Stimulated activated CD4-positive, alpha-beta T cell treated with anti-CD3 and anti-CD28 coated beads, Interleukin-15, amount 100 ng/mL, for 1 hour (primary cell): ENCODE results near the gene ODC1.

Source experiments
- DNase-seq, 2 donors: peaks; one replicate each; pipeline ENCODE4 v3.0.0-alpha.2; 2020; ENCODE audit warnings: low read depth in 1 of 2, low spot score in 1 of 2

ODC1 gene

GRCh38 chr2:10402062-10402585 lies 46.0 kb downstream of the ODC1 start:
- no peak for DNase-seq

DNA sequence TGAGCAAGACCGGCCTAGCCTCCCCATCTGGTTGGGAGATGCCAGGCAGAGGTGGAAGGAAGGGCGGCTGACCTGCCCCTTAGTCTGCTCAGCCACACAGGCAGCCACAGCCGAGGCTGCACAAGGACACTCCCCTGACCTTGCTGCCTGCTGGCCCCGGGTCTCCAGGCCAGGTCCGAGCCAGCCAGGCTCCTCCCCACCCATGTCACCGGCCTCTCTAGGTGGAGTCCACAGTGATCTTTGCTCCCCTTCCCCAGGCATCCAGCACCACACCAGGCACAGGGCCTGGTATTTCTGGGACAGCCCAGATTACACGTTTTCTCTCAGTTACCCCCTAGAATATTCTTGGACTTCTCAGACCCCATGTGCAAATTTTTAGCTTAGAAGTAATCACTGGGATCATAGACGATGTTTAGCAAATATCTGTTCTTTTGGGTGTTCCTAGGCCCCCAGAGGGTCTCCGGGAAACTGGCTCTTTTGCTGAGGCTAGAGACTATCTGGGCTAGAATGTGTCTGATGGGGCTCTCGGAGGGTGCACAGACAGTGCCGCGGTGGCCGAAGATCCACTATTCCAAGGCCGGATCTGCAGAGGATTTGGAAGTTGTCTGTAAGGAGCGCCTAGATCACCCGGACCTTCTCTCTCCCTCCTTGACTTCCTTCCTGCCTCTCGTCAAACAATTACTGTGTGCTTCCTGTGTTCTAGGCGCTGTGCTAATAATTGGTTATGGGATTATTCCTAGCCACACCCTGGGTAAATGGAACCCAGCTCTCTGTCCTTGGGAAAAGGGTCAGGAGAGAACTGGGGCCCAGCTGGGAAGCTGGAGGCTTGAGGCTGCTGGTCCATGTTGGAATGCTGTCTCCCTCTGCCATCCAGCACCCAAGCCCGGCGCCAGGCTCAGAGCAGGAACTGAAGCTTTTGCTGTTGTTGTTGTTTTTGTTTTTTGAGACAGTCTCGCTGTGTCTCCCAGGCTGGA lies 46.9 kb downstream of the ODC1 start:
- DNase-seq = no peak

- DNase-seq = no peak
Observed at GRCh38 chr2:10400568-10400977, 47.6 kb downstream of the ODC1 start.

DNA sequence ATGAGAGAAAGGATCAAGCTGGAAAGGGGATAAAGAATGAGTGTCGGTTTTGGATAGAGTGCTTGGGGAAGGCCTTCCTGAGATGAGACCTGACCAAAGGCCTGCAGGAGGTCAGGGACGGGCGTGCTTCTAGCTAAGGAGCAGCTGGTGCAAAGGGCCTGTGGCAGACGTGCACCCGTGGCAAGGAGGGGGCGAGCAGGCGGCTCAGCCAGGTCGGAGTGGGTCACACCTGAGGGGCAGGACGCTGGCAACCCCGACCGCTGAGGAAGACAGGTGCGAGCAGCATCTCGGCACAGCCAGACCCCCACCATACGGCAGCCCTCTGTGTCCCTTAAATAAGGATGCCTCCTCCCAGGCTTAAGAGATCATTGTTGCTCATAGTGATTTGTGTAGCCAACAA lies 48.1 kb downstream of the ODC1 start:
- DNase-seq = no peak

DNA sequence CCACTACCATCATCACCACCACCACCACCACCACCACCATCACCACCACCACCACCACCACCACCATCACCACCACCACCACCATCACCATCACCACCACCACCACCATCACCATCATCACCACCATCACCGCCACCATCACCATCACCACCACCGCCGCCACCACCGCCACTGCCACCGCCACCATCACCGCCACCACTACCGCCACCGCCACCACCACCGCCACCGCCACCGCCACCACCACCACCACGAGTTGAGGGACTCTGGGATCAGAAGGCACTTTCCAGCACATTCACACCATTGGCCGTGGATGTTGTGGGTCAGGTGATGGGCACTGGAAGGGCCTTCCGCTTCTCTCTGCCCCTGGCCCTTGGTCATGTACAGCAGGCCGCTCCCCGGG lies 48.8 kb downstream of the ODC1 start:
- no peak for DNase-seq

- DNase-seq = no peak
Observed at GRCh38 chr2:10398496-10398895, 49.6 kb downstream of the ODC1 start.

- no peak for DNase-seq
Observed at GRCh38 chr2:10397878-10398277, 50.2 kb downstream of the ODC1 start.

DNA sequence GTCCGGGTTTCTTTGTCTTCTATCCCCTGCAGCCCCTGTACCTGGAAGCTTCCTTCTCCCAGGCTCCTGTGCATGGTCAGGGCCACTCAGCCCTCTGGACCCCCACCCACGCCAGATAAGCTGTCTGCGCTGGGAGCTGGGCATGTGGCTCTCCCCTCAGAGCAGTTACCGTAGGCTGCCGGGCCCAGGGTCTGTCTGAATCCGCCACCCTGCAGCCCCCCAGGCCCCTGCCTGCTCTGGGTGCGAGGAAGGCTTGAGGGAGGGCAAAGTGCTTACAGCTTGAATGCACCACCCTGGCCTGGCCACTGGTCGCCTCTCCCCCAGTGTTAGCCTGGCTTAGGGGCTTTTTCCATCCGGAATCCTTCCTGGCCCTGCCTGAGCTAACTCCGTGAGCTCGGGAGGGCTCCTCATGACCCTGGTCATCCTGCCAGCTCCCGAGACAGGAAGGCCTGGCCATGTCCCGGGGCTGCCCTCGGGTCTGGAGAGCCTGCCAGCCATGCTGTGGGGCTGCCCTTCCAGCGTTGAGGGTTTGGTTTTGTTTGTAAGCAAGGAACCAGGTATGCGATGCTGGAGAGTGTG lies 50.7 kb downstream of the ODC1 start:
- no peak for DNase-seq

GRCh38 chr2:10396464-10396863 lies 51.7 kb downstream of the ODC1 start:
- no peak for DNase-seq

GRCh38 chr2:10395893-10396292 lies 52.2 kb downstream of the ODC1 start:
- DNase-seq = no peak

- DNase-seq = no peak
Observed at GRCh38 chr2:10393640-10393982, 54.5 kb downstream of the ODC1 start.

DNA sequence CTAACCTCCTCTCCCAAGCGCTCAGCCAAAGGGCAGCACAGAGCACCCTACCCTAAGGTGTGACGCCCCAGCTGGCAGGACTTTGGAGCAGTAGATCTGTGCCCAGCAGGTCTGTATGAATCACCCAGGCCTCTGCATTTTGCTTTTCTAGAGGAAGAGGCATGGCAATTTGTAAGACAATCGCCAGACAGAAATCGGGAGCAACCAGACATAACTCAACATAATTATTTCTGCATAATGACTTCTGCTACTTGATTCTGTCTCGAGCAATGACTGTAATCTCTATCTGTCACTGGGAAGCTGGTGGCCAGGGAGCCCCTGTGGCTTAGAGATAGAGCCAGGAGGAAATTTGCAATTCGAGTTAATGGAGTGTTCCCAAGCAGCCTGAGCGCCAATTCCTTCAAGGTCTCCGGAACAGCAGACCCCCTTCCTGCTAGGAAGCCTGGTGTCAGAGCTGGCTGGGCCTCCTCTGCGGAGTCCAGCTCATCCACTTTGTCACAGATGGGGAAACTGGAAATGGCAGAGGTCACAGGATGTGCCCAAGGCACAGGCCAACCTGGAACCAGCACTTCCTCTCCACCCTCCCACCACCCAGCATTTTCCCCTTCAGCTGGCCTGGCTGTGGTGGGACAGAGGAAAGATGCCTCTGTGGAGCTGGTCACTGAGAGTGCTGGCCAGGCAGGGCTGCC lies 55.0 kb downstream of the ODC1 start:
- DNase-seq = no peak

GRCh38 chr2:10392548-10392947 lies 55.6 kb downstream of the ODC1 start:
- DNase-seq = no peak

DNA sequence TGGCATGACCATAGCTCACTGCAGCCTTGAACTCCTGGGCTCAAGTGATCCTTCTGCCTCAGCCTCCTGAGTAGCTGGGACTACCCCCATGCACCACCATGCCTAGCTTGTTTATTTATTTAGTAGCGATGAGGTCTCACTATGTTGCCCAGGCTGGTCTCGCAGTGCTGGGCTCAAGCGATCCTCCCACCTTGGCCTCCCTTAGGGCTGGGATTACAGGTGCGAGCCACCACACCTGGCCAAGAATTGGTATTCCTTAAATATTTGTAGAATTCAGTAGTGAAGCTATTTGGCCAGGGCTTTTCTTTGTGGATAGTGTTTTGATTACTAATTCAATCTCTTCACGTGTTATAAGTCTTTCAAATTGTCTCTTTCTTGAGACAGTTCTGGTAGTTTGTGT lies 56.0 kb downstream of the ODC1 start:
- DNase-seq = no peak

- no peak for DNase-seq
Observed at GRCh38 chr2:10390369-10390801, 57.7 kb downstream of the ODC1 start.
